Measurements from ENCODE around the gene TMEM132A. TPM values are rescaled to one million over a fixed set of nuclear protein-coding genes. Genes with fewer than 3 reads are reported as not detected.

The TMEM132A gene
- total RNA-seq, 1 donor from 2014 or later, result 34.0 TPM

DNA sequence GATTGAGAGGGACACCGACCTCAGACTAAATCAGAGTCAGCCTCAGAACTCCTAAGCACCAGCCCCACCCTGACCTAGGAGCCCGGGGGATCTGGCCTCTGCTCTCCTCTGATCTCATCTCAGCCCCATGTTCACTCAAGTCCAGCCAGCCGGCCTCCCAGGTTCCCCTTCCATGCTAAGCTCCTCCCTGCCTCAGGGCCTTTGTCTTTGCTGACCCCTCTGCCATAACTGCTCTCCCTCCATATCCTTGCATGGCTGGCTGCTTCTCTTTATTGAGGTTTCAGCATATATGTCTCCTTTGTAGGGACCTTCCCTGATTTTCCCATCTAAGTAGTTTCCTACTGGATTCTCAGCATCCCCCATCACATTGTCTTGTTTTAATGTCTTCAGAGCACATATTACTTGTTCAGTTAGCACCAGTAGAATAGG is 28.5 kb downstream of the TMEM132A start:
- H3K27ac ChIP-seq, result no peak overlapping the region
- H2AFZ ChIP-seq (replicated peaks), result no peak overlapping the region
- no peaks in the 10 kb centered on the region for H3K36me3 ChIP-seq
- H3K4me1 ChIP-seq, result peaks cover 19% of the 10 kb centered on the region
- no peak for DNase-seq (ENCODE audit: low spot score)
- Mint-ChIP-seq H3K4me3 (peak overlapping the region; percentile 13), H3K36me3 (no peaks in the 10 kb centered on the region), H3K27me3 (ENCODE audit: insufficient read depth, low read depth) (peaks cover 32% of the 10 kb centered on the region), H3K27ac (no peak overlapping the region), H3K9me3 (no peaks in the 10 kb centered on the region), H3K4me1 (peaks cover 29% of the 10 kb centered on the region)
- no peak overlapping the region for H3K4me3 ChIP-seq
- TF ChIP-seq, protein P1, sequence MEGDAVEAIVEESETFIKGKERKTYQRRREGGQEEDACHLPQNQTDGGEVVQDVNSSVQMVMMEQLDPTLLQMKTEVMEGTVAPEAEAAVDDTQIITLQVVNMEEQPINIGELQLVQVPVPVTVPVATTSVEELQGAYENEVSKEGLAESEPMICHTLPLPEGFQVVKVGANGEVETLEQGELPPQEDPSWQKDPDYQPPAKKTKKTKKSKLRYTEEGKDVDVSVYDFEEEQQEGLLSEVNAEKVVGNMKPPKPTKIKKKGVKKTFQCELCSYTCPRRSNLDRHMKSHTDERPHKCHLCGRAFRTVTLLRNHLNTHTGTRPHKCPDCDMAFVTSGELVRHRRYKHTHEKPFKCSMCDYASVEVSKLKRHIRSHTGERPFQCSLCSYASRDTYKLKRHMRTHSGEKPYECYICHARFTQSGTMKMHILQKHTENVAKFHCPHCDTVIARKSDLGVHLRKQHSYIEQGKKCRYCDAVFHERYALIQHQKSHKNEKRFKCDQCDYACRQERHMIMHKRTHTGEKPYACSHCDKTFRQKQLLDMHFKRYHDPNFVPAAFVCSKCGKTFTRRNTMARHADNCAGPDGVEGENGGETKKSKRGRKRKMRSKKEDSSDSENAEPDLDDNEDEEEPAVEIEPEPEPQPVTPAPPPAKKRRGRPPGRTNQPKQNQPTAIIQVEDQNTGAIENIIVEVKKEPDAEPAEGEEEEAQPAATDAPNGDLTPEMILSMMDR (IDR thresholded peaks at IDR 0.05), result no peak
- H3K4me2 ChIP-seq, result peak overlapping the region; percentile 72
- H3K79me2 ChIP-seq (ENCODE audit: low read depth), result no peaks in the 10 kb centered on the region
- H3K9me3 ChIP-seq (ENCODE audit: low read depth), result no peaks in the 10 kb centered on the region
- peaks cover 16% of the 10 kb centered on the region for H3F3A ChIP-seq (ENCODE audit: low read depth)
- H3K27me3 ChIP-seq, result peaks cover 46% of the 10 kb centered on the region
- H3K9ac ChIP-seq, result no peak overlapping the region
- no peaks in the 10 kb centered on the region for H4K20me1 ChIP-seq (ENCODE audit: low read depth)

DNA sequence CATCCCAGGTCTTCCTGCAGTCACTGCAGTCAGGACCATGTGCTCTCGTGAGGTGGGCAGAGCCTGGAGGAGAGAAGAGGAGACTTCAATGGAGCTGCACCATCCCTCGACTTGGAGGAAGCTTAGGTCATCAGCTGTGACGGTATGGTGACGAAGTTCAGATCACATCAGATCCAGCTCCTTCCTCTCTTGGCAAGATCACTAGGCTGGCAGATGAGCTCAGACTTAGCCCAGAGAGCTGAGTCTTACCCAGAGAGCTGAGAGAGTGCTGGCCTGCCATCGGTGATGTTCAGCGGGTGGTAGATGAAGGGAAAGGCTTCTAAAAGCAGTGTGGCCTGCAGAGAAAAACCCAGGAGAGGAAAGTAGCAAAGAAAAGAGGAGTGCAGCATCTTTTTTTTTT is 29.5 kb downstream of the TMEM132A start:
- TF ChIP-seq EZH2phosphoT487 (IDR thresholded peaks at IDR 0.05) (no peak), EZH2 (IDR thresholded peaks at IDR 0.05) (no peak)
- TF ChIP-seq, protein P1 (IDR thresholded peaks at IDR 0.05), result no peak
- Histone ChIP-seq H3K4me2 (no peak overlapping the region), H2AFZ (replicated peaks) (no peak overlapping the region), H3K27me3 (peaks cover 42% of the 10 kb centered on the region), H4K20me1 (ENCODE audit: low read depth) (no peaks in the 10 kb centered on the region), H3F3A (ENCODE audit: low read depth) (peaks cover 16% of the 10 kb centered on the region), H3K36me3 (no peaks in the 10 kb centered on the region), H3K27ac (no peak overlapping the region), H3K9ac (no peak overlapping the region), H3K4me1 (peaks cover 9% of the 10 kb centered on the region), H3K9me3 (ENCODE audit: low read depth) (no peaks in the 10 kb centered on the region), H3K4me3 (no peak overlapping the region), H3K79me2 (ENCODE audit: low read depth) (no peaks in the 10 kb centered on the region)
- Mint-ChIP-seq H3K4me3 (no peak overlapping the region), H3K36me3 (no peaks in the 10 kb centered on the region), H3K27ac (no peak overlapping the region), H3K9me3 (no peaks in the 10 kb centered on the region), H3K27me3 (ENCODE audit: insufficient read depth, low read depth) (peaks cover 31% of the 10 kb centered on the region), H3K4me1 (peaks cover 19% of the 10 kb centered on the region)
- DNase-seq (ENCODE audit: low spot score), result no peak

DNA sequence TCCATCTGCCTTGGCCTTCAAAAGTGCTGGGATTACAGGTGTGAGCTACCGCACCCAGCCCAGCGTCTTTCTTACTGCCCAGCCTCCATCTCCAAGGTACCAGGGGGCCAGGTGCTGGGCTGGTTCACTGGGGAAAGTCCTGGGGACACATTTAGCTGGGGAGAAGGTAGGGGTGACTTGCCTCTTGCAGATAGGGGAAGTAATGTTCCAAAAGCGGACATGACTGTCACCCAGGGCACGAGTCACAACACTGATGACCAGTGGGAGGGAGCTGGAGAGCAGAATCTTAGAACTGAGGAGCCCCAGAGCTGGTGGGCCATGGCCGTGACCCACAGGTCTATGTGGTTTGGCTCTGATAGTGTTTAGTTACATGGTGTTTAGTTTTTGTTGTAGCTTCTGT is 30.2 kb downstream of the TMEM132A start:
- no peak overlapping the region for H3K27ac Mint-ChIP-seq
- H3K4me3 Mint-ChIP-seq, result no peak overlapping the region
- Histone ChIP-seq H3F3A (ENCODE audit: low read depth) (peaks cover 16% of the 10 kb centered on the region), H3K9ac (no peak overlapping the region), H3K27ac (no peak overlapping the region), H3K79me2 (ENCODE audit: low read depth) (no peaks in the 10 kb centered on the region), H3K4me3 (no peak overlapping the region), H2AFZ (replicated peaks) (no peak overlapping the region), H3K27me3 (peaks cover 37% of the 10 kb centered on the region), H3K36me3 (no peaks in the 10 kb centered on the region), H3K4me2 (no peak overlapping the region), H4K20me1 (ENCODE audit: low read depth) (no peaks in the 10 kb centered on the region), H3K4me1 (peaks cover 9% of the 10 kb centered on the region), H3K9me3 (ENCODE audit: low read depth) (no peaks in the 10 kb centered on the region)
- H3K36me3 Mint-ChIP-seq, result no peaks in the 10 kb centered on the region
- no peak for DNase-seq (ENCODE audit: low spot score)
- H3K4me1 Mint-ChIP-seq, result peaks cover 19% of the 10 kb centered on the region
- H3K27me3 Mint-ChIP-seq (ENCODE audit: insufficient read depth, low read depth), result peaks cover 31% of the 10 kb centered on the region
- TF ChIP-seq, protein P1 (IDR thresholded peaks at IDR 0.05), result no peak
- TF ChIP-seq EZH2phosphoT487 (IDR thresholded peaks at IDR 0.05) (no peak), EZH2 (IDR thresholded peaks at IDR 0.05) (no peak)
- H3K9me3 Mint-ChIP-seq, result no peaks in the 10 kb centered on the region
